Stimulated activated naive CD4-positive, alpha-beta T cell (primary cell): ENCODE data around the gene MT1G.
"Not testable (repeated sequence)": the region's sequence is repeated elsewhere in the genome, so short reads cannot be mapped to it uniquely, and the experiment has no call there.

Experiments used
- DNase-seq, 6 experiments: peaks; one replicate each; lab custom pipeline; 2025; lab: John Stamatoyannopoulos, UW

MT1G gene

DNA sequence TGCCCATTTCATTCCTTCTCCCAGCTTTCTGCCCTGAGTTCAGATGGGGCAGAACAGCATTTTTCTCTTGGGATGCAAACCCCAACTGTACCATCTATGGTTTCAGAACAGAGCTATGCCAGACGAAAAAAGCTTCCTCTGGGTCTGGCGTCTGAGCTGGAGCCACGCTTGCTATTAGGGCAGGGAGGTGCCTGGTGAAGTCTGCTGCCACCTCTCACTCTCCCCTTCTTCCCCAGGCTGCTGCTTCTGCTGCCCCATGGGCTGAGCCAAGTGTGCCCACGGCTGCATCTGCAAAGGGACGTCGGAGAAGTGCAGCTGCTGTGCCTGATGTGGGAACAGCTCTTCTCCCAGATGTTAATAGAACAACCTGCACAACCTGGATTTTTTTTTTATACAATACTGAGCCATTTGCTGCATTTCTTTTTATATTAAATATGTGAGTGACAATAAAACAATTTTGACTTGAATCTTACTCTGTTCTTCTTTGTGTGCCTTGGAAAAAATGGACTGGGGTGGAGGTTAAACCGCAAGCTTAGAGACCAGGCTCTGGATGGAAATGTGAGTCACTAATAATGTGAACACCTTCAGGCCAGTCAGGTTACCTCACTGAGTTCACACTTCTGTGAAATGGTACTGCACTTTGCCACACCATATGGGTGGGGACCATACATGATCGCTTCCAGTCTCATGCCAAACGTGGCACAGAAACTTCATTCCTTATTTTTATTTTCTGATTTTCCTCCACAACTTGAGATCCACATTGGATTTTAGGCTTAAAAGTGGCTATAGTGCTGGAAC is 31.1 kb downstream of the MT1G start:
- no peak for DNase-seq

DNA sequence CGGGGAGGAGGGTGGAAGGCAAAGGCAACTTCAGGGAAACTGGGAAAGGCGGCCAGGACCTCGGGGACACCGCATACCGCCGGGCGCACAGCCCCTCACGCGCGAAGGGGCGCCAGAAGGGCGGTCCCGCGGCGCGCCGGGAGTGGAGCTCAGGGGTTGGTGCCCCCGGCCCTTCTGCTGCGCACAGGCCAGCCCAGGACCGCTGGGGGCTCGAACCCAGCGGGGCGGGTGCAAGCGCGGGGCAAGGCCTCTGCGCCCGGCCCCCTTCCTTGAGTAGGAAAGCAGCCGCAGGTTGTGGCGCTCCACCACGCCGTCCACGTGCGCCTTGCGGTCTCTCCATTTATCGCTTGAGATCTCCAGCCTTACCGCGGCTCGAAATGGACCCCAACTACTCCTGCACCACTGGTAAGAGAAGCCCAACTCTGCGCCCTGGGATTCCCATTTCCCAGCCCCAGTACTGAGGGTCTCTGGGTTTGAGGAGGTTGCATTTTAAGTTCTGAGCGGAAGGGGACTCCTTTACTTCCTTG is 32.4 kb downstream of the MT1G start:
- DNase-seq, result no peak

DNA sequence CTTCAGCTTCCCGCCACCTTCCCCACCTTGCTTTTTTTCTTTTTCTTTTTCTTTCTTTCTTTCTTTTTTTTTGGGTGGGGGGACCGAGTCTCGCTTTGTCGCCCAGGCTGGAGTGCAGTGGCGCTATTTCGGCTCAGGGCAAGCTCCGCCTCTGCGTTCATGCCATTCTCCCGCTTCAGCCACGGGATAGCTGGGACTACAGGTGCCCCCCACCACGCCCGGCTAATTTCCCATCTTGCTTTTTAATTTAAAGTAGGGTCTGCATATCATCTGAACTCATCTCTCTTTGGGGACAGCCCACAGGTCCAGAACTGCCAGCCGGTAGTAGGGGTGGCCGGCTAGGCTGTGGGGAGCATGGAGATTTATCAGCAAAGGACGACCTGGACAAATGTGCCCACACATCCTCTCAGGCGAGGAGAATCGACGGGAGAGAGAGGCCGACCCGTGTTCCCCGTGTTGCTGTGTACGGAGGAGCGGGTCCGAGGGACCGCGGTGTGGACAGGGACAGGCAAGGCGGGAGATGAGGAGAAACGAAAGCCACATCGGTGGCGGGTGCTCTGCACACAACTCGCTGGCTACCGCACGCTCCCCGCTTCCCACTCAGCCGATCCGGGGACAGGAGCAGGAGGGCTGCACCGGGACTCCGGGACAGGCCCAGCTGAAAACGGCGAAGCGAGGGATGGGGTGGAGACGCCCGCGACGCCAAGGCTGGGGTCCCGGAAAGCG is 33.0 kb downstream of the MT1G start:
- DNase-seq, result no peak

DNA sequence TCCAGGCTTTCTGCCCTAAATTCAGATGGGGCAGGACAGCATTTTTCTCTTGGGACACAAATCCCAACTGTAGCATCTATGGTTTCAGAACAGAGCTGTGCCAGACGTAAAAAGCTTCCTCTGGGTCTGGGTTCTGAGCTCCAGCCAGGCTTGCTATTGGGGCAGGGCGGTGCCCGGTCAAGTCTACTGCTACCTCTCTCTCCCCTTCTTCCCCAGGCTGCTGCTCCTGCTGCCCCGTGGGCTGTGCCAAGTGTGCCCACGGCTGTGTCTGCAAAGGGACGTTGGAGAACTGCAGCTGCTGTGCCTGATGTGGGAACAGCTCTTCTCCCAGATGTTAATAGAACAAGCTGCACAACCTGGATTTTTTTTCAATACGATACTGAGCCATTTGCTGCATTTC is 34.3 kb downstream of the MT1G start:
- DNase-seq, result no peak

DNA sequence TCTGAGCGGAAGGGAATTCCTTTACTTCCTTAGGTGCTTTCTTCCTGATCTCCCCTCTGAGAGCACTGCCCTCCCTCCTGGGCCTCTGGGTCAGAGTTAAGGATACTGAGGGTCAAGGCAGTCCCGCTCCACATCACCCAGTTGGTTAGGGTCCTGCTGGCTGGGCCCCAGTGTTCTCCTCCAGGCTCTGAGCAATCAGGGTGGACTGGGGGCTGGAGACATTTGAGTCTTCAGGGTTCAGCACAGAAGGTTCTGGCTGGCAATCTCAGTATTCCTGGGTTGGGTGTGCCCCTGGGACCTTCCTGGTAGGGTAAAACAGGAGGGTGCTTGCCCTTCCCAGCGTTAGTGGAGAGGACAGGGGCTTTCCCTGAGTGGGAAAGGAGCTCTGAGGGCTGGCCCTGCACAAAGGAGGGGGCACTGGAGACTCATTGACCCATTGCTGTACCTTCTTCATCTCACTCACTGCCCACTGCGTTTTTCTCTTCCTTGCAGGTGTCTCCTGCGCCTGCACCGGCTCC is 35.0 kb downstream of the MT1G start:
- DNase-seq, result no peak

DNA sequence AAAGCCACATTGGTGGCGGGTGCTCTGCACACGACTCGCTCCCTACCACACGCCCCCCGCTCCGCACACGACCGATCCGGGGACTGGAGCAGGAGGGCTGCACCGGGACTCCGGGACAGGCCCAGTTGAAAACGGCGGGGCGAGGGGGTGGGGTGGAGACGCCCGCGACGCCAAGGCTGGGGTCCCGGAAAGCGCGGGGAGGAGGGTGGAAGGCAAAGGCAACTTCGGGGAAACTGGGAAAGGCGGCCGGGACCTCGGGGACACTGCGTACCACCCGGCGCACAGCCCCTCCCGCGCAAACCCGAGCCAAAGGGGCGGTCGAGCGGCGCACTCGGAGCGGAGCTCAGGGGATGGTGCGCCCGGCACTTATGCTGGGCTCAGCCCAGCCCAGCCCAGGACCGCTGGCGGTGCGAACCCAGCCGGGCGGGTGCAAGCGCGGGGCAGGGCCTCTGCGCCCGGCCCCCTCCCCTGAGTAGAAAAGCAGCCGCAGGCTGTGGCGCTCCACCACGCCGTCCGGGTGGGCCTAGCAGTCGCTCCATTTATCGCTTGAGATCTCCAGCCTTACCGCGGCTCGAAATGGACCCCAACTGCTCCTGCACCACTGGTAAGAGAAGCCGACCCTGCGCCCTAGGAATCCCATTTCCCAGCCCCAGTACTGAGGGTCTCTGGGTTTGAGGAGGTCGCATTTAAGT is 35.6 kb downstream of the MT1G start, which contains the start of gene MT1M:
Gene MT1M (plus strand): TSS at position 504 of the 692 bp plus-strand sequence. CDS start 73 bp downstream, at position 577.
- no peak for DNase-seq

DNA sequence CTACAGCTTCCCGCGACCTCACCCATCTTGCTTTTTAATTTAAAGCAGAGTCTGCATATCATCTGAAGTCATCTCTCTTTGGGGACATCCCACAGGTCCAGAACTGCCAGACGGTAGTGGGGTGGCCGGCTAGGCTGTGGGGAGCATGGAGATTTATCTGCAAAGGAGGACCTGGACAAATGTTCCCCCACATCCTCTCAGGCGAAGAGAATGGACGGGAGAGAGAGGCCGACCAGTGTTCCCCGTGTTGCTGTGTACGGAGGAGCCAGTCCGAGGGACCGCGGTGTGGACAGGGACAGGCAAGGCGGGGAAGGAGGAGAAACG is 36.1 kb downstream of the MT1G start:
- no peak for DNase-seq

DNA sequence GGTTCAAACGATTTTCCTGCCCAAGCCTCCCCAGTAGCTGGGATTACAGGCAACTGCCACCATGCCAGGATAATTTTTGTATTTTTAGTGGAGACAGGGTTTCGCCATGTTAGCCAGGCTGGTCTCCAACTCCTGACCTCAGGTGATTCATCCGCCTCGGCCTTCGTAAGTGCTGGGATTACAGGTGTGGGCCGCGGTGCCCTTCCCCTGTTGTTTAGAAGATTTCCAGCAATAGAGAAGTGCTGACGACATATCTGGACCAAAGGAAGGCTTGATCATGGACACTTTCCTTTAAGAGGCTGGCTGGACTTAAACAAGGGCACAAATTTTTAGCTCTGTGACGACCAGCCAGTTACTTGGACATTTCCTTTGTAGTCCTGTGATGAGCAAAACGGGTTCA is 36.7 kb downstream of the MT1G start:
- no peak for DNase-seq

DNA sequence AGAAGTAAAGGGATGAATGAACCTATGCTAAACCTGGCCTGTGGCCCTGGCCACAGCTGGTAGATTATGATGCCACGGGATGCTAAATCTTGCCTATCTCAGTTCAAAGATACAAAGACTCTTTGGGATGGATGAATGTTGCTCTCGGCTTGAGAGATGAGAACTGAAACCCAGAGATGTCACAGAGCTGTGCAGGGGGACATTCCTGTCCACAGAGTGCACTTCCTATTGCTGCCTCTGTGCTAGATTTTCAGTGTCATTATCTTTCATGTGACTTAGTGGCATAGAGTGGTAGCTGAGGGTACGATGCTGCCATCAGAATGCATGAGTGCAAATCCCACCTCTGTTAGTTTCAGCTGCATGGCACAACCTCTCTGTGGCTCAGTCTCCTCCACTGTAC is 37.7 kb downstream of the MT1G start:
- no peak for DNase-seq

DNA sequence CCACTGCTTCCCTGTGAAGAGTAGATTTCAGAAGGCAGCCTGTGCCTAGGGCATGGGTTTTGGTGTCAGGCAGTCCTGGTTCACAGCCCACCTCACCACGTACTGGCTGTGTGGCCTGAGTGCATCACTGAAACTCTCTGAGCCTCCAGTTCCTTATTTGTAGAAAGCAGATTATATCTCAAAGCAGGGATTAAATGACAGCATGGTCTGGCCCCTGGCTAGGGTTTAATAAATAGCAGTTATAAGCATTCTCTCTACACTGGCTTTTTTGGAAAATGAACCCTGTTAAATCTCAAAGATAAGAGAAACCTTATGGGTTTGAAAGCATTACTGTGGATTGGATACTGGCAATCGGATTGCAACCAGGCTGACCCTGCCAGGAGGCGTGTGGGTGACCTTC is 38.3 kb downstream of the MT1G start:
- DNase-seq, result no peak

DNA sequence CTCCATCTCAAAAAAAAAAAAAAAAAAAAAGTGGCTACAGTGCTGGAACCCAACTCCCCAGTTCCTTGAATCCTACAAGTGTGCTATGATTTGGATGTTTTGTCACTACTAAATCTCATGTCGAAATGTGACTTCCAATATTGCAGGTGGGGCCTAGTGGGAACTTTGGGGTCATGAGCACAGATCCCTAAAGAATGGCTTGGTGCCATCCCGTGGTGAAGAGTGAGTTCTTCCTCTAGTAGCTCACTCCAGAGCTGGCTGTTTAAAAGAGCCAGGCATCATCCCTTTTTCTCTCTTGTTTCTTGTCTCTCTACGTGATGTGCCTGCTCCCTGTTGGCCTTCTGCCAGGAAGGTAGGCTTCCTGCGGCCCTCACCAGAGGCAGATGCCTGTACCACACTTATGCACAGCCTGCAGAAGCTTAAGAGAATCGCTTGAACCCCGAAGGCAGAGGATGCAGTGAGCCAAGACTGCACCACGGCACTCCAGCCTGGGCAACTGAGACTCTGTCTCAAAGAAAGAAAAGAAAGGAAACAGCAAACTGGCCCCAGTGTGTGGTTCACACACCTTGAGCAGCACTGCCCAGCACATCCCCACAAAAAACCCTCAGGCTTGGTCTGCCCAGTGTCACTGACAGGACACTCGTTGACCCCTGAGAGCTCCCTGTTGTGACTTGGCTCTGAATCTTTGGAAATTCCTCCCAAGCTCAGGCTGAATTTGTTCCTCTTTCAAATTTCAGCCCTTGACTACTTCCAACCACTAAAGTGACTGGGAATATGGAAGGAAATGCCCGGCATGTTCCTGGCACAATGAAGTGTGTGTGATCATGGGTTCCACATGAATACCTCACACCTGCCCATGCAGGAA is 39.1 kb downstream of the MT1G start:
- DNase-seq, result no peak

DNA sequence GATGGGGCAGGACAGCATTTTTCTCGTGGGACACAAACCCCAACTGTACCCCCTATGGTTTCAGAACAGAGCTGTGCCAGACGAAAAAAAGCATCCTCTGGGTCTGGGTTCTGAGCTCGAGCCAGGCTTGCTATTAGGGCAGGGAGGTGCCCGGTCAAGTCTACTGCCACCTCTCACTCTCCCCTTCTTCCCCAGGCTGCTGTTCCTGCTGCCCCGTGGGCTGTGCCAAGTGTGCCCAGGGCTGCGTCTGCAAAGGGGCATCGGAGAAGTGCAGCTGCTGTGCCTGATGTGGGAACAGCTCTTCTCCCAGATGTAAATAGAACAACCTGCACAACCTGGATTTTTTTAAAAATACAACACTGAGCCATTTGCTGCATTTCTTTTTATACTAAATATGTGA is 41.2 kb downstream of the MT1G start:
- DNase-seq, result no peak

DNA sequence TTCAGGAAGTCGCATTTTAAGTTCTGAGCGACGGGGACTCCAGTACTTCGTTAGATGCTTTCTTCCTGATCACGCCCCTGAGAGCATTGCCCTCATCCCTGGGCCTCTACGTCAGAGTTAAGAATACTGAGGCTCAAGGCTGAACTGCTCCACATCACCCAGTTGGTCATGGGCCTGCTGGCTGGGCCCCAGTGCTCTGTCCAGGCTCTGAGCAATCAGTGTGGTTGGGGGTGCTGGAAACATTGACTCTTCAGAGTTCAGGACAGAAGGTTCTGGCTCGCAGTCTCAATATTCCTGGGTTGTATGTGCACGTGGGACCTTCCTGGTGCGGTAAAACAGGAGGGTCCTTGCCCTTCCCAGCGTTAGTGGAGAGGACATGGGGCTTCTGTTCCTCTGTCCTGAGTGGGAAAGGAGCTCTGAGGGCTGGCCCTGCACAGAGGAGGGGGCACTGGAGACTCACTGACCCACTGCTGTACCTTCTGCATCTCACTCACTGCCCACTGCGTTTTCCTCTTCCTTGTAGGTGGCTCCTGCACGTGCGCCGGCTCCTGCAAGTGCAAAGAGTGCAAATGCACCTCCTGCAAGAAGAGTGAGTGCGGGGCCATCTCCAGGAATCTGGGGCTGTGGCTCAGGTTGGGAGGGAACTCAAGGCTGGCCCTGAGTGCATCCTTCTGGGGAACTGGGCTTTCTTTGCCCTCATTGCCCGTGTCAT is 41.8 kb downstream of the MT1G start:
- DNase-seq, result no peak

DNA sequence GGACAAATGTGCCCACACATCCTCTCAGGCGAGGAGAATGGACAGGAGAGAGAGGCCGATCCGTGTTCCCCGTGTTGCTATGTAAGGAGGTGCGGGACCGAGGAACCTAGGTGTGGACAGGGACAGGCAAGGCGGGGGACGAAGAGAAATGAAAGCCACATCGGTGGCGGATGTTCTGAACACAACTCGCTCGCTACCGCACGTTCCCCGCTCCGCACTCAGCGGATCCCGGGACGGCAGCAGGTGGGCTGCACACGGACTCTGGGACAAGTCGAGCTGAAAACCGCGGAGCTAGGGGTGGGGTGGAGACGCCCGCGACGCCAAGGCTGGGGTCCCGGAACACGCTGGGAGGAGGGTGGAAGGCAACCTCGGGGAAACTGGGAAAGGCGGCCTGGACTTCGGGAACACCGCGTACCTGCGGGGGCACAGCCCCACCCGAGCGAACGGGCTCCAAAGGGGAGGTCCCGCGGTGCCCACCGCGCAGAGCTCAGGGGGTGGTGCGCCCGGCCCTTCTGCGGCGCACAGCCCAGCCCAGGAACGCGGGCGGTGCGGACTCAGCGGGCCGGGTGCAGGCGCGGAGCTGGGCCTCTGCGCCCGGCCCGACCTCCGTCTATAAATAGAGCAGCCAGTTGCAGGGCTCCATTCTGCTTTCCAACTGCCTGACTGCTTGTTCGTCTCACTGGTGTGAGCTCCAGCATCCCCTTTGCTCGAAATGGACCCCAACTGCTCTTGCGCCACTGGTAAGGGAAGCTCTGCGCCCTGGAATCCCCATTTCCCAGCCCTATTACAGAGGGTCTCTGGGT is 42.5 kb downstream of the MT1G start, which contains the start of gene MT1E:
Gene MT1E (plus strand): TSS at position 642 of the 803 bp plus-strand sequence. CDS start 71 bp downstream, at position 713.
- peak in 3 of 6 experiments; percentile 14 to 48 (median 27) for DNase-seq

DNA sequence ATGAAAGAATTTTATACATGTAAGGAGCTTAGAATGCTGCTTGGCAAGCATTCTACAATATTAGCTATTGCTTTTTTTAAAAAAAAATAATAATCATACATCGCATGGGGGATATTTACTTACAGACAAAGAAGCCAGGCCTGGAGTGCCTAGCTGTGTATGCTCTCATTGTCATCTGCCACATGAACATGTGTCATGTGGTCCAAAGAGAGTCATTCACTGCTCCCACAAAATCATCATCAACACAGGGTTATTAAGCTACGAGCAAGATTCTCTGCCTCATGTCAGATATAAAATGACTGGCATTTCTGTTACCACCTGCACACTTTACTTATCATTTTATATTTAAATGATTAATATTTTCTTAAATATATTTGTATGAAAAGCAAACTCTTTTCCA is 44.2 kb downstream of the MT1G start:
- DNase-seq, result no peak

DNA sequence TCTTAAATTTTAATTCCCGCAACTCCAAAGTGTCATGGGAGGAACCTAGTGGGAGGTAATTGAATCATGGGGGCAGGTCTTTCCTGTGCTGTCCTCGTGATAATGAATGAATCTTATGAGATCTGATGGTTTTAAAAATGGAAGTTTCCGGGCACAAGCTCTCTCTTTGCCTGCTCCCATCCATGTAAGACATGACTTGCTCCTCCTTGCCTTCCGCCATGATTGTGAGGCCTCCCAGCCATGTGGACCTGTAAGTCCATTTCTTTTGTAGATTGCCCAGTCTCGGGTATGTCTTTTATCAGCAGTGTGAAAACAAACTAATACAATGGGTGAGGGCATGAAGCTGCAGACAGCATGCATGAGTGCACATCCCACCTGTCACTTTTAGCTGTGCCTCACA is 44.7 kb downstream of the MT1G start:
- not testable (repeated sequence) for DNase-seq

DNA sequence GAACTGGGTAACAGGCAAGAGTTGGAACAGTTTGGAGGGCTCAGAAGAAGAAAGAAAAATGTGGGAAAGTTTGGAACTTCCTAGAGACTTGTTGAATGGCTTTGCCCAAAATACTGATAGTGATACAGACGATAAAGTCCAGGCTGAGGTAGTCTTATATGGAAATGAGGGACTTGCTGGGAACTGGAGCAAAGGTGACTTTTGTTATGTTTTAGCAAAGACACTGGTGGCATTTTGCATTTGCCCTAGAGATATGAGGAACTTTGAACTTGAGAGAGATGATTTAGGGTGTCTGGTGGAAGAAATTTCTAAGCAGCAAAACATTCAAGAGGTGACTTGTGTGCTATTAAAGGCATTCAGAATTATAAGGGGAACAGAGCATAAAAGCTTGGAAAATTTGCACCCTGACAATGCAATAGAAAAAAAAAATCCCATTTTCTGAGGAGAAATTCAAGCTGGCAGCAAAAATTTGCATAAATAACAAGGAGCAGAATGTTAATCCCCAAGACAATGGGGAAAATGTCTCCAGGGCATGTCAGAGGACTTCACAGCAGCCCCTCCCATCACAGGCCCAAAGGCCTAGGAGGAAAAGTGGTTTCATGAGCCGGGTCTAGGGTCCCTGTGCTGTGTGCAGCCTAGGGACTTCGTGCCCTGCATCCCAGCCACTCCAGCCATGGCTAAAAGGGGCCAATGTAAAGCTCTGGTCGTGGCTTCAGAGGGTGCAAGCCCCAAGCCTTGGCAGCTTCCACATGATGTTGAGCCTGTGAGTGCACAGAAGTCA is 46.0 kb downstream of the MT1G start:
- DNase-seq, result not testable (repeated sequence)

DNA sequence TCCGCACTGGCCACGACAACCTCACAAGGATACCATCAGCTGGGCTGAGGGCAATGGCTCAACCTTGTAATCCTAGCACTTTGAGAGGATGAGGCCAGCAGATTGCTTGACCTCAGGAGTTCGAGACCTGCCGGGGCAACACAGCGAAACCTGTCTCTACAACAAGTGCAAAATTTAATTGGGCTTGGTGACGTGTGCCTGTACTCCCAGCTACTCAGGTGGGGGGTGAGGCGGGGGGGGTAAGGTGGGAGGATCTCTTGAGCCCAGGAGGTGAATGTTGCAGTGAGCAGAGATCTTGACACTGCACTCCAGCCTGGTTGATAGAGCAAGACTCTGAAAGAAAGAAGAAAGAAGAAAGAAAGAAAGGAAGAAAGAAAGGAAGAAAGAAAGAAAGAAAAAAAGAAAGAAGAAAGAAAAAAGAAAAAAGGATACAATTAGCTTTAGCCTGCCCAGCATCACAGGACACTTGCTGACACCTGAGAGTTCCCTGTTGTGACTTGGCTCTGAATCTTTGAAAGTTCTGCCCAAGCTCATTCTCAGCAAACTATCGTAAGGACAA is 47.4 kb downstream of the MT1G start:
- DNase-seq, result no peak

DNA sequence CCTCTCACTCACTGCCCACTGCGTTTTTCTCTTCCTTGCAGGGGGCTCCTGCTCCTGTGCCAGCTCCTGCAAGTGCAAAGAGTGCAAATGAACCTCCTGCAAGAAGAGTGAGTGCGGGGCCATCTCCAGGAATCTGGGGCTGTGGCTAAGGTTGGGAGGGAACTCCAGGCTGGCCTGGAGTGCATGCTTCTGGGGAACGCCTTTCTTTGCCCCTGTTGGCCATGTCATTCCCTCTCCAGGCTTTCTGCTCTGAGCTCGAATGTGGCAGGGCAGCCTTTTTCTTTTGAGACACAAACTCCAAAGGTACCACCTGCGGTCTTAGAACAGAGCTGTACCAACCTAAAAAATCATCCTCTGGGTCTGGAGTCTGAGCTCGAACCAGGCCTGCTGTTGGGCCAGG is 49.7 kb downstream of the MT1G start:
- DNase-seq, result no peak
